ENCODE measurements around the gene GNAO1.

Gene GNAO1

DNA sequence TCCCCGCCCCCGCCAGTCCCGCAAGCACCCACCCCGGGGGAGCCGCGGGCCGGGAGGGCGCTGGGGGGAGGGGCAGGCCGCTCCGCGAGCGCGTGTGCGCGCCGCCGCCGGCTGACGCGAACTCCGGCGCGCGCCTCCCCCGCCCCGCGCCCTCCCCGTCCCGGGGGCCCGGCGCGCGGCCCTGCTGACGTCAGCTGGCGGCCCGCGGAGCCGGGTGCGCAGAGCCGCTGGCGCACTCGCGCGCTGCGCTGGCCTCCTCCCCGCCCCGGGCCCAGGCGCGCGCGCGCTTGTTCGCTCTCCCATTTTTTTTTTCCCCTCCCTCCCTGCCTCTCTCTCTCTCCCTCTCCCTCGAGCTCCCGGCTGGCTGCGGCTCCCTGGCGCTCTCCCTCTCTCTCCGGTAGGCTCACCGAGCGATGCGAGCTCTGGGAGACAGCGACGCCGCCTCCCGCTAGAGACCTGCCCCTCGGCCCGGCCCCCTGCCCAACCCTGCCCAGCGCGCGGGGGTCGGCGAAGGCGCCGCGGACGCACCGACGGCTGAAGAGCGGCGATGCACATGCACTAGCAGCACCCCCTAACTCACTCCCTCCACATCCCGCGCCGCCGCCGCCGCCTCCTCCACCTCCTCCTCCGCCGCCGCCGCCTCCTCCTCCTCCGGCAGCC lies at the start of gene GNAO1:
Gene GNAO1, plus strand, starts transcription at position 334 of the 660 bp plus-strand sequence. CDS start 747 bp downstream, outside the sequence.
- peak; percentile 18 for DNase-seq (ENCODE audit: low read depth)

DNA sequence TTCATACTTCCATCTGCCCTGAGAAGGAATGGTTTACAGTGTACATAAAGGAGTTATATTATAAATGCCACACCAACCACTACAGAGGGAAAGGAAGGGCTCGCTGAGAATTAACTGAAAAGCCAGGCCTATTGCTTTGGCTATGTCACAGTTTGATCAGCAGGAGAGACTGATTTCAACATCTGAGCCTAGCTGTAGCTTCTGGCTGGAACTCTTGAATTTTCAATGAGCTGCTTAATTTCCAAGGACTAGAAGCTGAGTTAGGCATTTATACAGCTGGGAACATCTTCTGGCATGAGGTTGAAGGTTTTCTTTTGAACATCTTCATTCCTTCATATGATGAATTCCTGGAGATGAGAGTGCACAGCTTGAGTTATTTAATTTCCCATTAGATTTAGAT lies 47.6 kb upstream of the GNAO1 start:
- no peak for DNase-seq (ENCODE audit: low read depth)

DNA sequence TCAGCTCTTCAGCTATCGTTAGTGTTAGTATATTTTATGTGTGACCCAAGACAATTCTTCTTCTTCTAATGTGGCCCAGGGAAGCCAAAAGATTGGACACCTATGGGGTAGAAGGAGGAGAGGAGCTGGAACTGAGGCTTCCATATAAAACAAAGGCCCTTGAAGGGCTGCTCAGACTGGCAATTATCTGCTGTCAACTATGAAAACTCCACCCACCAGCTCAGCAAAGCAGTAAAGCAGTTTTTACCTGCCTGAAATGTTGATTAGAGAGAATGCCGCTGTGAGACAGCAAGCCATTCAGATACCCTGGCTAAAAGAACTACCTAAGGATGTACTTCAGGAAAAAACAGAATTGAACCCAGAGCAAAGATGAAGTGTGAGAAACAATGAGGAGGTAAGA lies 45.9 kb upstream of the GNAO1 start:
- DNase-seq (ENCODE audit: low read depth): no peak

DNA sequence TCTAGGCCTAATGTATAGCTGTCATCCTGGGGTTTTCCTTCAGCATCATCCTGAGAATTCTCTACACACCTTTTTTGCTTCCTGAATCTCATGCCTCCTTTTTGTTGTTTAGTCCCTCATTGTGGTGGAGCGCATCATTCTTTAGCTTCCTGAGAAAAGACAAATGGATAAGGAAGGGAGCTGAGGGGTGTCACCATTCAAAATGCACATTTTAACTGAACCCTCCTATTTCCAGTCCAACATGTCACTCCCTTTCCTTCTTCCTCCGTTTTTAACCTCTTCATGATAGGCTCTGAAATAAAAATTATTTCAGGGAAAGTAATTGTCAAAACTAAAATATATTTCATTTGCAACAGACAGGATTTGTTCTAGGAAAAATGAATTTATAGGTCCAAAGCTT lies 39.7 kb upstream of the GNAO1 start:
- DNase-seq (ENCODE audit: low read depth): no peak

DNA sequence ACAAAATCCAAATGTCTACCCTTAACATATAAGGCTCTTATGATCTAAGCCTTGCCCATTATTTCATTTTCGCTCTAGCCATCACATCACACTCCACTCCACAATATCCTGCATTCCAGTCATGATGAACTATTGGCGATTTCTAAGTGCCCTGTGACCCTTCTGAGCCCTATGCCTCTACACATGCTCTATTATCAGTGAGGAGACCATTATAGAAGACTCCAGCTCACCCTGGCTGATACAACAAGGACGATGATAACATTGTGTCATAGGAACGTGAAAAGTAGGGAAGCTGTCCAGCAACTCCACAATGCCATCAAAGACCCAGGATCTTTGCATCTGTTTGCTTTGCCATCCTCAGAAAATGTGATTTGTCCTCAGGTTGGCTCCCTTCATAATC lies 29.6 kb upstream of the GNAO1 start:
- DNase-seq (ENCODE audit: low read depth): no peak

DNA sequence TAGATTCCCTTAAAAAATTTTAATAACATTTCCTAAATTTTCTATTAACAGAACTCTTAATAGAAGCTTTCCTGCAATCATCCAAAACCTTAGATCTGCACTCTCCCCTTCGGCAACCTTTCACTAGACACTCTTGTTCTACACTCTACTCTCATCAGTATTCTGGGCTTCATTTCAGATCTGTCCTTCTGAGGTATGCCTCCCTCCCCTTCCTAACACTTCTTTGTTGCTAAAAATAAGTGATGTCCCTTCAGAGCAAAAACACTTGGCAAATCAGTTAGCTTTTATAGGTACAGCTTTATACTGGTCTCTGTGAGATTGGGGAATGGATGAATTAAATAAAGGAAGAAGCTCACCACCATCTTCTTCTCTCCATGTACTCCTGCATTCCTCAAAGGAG lies 28.2 kb upstream of the GNAO1 start:
- no peak for DNase-seq (ENCODE audit: low read depth)

DNA sequence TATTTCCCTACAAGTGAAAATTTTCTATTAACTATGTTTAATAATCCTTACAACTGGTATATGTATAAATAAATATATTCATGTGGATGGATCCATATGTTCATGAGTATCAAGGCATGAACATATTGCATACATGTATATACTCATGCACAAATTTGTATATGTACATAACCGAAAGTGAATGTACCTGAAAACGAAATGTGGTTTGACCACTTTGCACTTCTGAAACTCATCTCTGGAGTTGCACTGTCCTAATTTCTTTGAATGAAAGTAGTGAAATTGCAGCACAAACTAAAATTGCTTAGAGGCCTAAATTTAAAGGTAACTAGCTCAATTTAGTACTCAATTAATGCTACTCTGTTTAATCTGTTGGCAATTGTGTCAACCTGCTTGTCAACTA lies 27.4 kb upstream of the GNAO1 start:
- DNase-seq (ENCODE audit: low read depth): no peak

DNA sequence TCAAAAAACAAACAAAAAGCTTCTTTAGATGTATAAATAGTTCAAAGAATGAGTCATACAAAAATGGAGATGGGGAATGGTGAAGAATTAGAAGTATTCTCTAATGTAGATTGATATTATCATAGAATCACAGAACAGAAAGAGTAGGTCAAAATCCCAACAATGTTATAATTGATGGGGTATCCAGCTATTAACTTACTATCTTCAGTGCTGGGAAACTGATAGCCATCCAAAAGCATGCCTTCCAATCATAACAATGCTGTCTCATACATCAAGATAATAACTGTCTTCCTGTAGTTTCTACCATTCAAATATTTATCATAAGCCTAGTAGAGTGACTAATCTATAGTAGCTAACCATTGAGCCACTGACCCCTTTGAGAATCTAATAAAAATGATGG lies 26.7 kb upstream of the GNAO1 start:
- DNase-seq (ENCODE audit: low read depth): no peak

DNA sequence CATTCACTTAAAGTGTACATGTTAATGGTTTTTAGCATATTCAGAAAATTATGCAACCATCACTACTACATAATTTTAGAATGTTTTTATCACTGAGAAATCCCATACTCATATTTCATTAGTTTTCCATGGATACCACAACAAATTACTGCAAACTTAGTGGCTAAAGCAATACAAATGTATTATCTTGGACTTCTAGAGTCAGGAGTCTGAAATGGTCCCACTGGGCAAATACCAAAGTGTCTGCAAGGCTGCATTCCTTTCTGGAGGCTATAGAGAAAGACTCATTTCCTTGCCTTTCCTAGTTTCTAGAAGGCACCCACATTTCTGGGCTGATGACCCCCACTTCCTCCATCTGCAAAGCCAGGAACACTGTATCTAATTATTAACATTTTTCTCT lies 16.9 kb upstream of the GNAO1 start:
- DNase-seq (ENCODE audit: low read depth): no peak

DNA sequence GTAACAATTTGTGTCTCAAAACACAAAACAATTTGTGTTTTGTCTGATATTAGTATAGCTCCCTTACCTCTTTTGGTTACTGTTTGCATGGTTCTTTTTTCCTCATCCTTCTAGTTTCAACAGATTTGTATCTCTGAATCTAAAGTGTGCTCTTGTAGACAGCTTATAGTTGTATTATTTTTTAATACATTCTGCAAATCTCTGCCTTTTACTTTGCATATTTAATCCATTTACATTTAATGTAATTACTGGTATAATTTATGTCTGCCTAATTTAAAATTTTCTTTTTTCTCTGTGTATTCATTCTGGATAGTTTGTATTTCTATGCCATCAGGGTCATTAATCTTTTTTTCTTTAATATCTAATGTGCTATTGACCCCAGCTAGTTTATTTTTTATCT lies 9.9 kb upstream of the GNAO1 start:
- no peak for DNase-seq (ENCODE audit: low read depth)

DNA sequence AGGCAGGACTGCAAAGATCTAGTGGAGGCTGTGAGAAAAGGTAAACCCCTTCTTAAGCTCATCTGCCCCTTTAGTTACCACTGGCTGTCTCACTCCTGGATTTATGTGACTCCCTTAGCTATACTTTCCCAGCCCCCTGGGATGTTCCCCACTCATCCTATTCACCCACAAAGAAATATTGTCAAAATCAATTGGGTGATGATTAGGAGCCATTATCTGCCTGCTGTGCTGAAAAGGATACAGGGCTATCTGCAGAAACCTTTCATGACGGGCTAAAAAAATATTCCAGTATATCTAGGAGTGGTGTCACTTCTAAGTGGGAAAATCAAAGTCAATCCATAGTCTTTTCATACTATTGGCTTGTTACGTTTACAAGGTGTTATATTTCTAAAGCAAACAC lies 8.0 kb upstream of the GNAO1 start:
- no peak for DNase-seq (ENCODE audit: low read depth)

DNA sequence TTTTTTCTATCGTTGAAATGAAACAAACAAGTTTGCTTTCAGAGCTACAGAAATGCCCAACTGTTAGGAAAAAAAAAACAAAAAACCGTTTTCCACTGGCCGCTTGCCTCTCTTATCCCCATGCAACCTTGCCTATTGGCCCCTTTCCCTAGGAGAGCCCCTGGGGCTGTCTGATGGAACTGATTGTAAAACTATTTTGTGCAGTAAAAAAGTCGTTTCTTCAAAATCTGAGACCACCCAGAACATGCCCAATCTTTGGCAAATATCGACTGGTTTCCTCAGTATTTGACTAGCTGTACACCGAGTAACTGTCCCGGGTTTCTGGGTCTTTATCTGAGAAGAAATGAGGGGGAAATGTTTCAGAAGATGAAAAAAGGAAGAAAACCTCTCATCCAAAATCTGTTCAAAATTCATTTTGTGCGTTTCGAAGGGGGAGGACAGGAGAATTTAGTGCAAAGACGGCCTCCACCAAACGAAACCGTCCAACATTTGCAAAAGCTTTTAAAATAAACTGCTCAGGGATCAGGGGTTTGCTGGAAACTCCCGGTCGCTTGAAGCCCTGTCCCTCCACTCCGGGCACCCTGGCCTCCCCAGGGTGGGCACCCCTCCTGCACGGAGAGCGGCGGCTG lies 1.1 kb upstream of the GNAO1 start:
- DNase-seq (ENCODE audit: low read depth): no peak

DNA sequence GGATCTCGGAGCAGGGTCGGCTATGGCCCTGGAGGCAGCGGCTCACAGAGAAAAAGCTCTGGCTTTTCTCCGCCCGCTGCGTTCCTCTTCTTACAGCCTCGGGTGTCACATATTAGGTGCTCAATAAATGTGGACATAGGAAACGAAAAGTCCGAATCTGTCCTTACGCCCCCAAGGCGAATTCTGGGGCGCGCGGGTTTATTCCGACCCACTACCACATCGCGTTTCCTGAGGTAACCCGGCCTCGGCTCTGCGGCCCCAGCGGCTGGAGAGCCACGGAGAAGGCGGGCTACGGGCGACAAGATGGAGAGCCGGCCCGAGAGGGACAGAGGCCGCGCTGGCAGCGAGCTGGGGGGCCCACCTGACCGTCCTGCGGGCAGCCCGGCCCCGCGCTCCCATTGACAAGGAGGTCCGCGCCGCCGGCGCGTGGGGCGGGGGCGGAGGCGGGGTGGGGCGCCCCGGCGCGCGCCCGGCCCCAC lies 573 bp upstream of the GNAO1 start:
- no peak for DNase-seq (ENCODE audit: low read depth)

DNA sequence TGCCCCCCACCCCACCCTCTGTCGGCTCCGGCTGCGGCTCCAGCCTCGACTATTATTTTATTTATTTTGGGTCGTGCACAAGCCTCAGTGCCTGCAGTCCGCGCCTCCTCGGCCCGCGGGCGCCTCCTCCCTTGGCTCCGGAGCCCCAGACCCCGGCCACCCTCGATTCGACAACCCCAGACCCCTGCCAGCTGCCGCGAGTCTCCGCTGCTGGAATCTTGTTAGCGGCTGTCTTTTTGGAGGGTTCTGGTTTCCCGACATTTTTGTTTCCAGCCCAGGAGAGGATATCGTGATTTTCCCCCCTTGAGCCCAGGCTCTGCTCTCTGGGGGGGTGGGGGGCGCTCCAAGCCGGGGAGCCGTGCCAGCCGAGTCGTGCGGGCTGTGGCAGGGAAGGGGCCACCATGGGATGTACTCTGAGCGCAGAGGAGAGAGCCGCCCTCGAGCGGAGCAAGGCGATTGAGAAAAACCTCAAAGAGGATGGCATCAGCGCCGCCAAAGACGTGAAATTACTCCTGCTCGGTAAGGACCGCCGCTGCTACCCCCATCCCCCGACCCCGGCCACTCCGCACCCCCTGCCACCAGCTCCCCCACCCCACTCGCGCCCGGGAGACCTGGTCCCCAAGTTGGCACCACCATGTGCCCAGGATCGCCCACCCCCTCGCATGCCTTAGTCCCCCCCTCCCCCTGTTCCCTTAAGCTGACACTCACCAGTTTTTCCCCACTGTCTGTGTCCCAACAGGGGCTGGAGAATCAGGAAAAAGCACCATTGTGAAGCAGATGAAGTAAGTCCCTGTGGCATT lies 746 bp downstream of the GNAO1 start:
- no peak for DNase-seq (ENCODE audit: low read depth)

DNA sequence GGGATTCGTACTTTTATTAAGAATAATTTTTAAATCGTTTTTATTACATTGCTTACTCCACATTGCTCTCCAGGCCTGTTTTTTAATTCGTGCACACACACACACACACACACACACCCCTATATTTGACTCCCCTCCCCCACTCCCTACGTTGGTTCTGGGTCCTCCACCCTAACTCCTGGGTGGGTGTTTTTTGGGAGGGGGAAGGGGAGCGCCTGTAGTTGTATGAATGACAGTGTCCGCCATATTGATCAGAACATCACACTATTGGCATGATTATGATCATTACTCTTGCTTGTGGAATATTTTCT lies 1.3 kb downstream of the GNAO1 start:
- no peak for DNase-seq (ENCODE audit: low read depth)

DNA sequence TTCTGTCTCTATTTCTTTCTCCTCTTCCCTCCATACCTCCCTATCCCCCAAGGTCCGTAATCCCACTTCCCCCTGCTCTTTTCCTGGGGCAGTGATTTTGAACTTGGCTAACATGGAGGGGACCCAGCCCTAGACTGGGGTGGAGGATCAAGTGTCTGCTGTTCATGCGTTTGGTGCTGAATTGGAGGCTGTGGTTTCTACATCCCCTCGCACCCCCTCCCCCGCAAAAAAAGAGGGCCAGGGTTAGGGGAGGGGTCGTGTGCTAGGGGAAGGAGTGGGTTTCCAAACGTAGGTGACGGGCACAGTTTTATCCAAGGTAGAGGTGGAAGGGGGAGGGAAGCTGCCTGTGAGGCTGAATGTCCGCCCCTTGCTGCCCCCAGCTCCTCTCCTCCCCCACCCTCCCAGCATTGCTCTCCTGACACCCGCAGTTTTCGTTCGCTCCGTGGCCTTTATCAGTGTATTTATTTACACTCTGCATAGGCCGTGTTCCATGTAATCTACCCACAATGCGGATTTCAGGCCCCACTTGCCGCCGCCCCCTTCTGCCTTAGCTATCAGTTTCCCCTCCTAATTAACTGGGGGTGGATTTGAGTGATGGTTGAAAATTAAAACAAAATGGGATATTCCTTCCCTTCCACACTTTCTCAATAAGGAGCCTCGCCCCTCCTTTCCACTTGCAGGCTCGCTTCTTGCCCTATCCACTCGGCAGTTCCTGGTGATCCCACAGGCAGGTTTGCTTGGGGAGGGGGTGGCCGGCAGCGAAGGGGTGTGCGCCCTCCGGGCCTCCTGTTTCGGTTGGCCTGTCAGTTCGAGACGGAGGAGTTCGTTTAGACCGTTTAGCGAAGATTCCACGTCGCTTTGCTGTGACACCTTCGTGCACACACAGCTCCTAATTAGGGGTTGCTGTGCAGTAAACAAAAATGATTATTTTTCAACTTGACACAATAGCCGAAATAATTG lies 2.0 kb downstream of the GNAO1 start:
- no peak for DNase-seq (ENCODE audit: low read depth)

DNA sequence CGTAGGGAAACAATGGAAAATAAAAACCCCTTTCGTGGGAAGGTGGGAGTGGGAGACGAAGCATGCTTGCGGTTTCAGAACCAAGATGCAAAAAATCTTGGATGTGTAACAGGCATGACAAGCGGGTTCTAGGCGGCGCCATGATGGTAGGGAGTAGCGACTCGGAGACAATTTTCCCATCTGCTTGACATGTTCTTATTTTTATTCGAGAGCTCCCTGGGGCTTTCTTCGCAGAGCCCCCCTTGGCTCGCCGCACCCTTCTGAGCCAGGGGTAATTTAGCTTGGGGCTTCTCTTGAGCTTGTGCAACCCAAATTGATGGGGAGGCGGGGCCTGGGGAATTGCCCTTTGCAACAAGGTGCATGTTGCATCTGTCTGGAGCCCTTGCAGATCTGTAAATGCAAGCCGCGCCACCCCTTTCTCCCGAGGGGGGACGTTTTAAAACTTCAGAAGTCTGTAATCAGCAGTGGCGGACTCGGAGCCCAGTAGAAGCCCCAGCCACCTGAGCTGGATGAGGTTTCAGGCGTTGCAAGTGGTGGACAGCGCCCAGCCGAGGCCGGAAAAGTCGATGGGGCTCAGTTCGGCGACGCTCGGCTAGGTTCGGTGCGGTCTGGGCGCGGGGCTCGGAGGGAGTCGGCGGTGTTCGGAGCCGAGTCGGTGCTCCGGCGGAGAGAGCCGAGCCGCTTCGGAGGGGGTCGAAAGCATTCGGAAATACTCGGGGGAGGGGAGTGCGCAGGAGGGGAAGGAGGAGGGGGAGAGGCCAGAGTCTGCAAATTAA lies 2.9 kb downstream of the GNAO1 start:
- DNase-seq (ENCODE audit: low read depth): peak; percentile 10

DNA sequence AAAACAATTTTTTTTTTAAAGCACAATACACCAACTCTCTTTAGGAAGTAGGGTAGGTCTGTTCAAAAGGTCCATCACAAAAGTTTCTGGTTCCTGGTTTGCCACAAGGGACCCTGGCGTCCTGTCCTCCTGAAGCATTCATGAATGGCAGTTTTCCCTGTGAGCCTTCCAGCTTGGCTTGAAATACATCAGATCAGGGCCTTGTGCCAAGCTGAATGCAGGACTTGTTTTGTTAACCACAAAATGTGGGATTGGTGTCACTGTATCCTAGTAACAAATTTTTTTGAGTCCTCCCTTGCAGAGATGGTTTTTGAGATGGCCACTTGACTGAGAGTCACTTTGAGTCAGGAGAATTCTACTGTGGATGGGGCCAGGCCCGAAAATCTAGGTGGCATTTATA lies 3.9 kb downstream of the GNAO1 start:
- DNase-seq (ENCODE audit: low read depth): no peak

DNA sequence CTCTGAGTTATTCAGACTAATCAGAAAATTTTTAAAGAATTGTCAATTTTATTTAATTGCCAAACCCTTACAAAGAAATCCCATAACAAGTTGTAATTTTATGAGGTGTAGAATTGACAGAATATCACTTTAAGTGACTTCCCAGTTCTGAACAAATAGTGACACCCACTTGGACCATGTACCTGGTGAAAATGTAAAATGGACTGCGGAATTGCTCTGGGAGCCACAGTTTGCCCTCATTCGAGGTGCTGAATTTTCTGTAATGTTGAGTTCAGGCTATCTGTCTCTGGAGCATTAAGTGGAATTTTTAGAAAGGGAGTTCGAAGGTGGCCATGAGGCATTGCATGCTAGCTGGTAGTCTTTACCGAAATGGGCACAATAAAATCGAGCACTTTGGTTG lies 5.1 kb downstream of the GNAO1 start:
- DNase-seq (ENCODE audit: low read depth): no peak

DNA sequence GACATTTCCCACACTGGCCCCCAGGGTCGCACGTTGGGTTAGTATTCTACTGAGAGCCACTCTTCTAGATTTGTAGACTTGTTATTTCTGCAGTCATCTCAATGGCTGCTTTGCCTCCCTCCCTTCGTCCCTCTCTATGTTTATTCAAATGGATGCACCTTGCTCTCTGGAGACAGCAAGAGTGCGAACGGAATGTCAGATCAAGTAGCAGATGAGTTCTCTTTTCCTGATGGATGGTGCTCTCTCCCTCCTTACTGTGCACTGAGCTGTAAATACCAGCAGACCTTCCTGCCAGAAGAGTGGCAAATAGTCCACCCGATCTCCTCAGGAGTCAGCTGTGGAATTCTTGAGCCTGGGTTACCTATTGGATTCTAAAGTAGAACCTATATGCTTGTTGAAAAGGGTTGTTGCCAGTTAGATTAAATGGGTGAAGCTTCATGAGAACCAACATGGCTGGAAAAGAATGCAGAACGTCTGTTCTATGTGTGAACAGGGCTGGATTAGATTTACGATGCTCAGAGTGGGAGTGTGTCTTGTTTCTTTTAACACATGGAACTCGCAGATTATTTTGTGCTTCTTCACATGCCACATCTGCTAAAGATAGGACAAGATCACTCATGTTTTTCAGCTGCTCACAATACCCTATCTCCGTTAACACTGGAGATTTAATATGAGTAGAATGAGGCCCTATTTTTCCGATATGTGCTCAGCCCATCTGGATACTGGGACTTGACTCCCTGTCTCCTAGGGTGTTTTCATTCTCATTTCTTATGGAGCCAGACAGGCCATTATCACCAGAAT lies 6.1 kb downstream of the GNAO1 start:
- no peak for DNase-seq (ENCODE audit: low read depth)
